H9 (cell line): ENCODE results near the gene TEX55. TPM values are rescaled to one million over a fixed set of nuclear protein-coding genes. Genes with fewer than 3 reads are reported as not detected.

ENCODE experiments used
- DNase-seq: peaks from one replicate; pipeline ENCODE4 v3.0.0-alpha.2; 2017
- H2AFZ ChIP-seq: one replicate; pipeline ENCODE4 v1.6.1; 2013; ENCODE audit warnings: mild to moderate bottlenecking, low read length, control low read depth, moderate library complexity
- H2AK5ac ChIP-seq: 2 replicates; pipeline ENCODE4 v1.6.1; 2013; ENCODE audit warnings: low read length, control low read depth, mixed read lengths; ENCODE audit not compliant: insufficient read length
- H2BK120ac ChIP-seq: one replicate; pipeline ENCODE4 v1.6.1; 2013; ENCODE audit warnings: low read depth, mild to moderate bottlenecking, low read length, control low read depth, inconsistent platforms; ENCODE audit not compliant: poor library complexity, severe bottlenecking
- H2BK12ac ChIP-seq: 2 replicates; pipeline ENCODE4 v1.6.1; 2013; ENCODE audit warnings: low read length, control low read depth, mixed read lengths, low read depth; ENCODE audit not compliant: insufficient read length
- H2BK15ac ChIP-seq: 2 replicates; pipeline ENCODE4 v1.6.1; 2013; ENCODE audit warnings: low read depth, low read length, control low read depth
- H2BK20ac ChIP-seq: one replicate; pipeline ENCODE4 v1.6.1; 2013; ENCODE audit warnings: low read depth, mild to moderate bottlenecking, low read length, control low read depth, inconsistent platforms; ENCODE audit not compliant: poor library complexity, severe bottlenecking
- H2BK5ac ChIP-seq: 2 replicates; pipeline ENCODE4 v1.6.1; 2013; ENCODE audit warnings: low read length, control low read depth, mixed read lengths; ENCODE audit not compliant: insufficient read length
- H3K14ac ChIP-seq: 2 replicates; pipeline ENCODE4 v1.6.1; 2013; ENCODE audit warnings: low read length, control low read depth; ENCODE audit not compliant: insufficient read depth
- H3K18ac ChIP-seq: 2 replicates; pipeline ENCODE4 v1.6.1; 2013; ENCODE audit warnings: low read depth, mild to moderate bottlenecking, mixed read lengths, low read length, control low read depth; ENCODE audit not compliant: insufficient read length
- H3K23ac ChIP-seq: 2 replicates; pipeline ENCODE4 v1.6.1; 2013; ENCODE audit warnings: low read length, control low read depth, mixed read lengths, low read depth; ENCODE audit not compliant: insufficient read length
- H3K23me2 ChIP-seq: 2 replicates; pipeline ENCODE4 v1.6.1; 2013; ENCODE audit warnings: low read depth, mild to moderate bottlenecking, mixed read lengths, low read length, control low read depth; ENCODE audit not compliant: insufficient read length, poor library complexity, severe bottlenecking
- H3K27ac ChIP-seq: 2 replicates; pipeline ENCODE4 v1.5.1; 2013; ENCODE audit warnings: low read length, control low read depth, mixed read lengths, low read depth; ENCODE audit not compliant: insufficient read length
- H3K27me3 ChIP-seq: 2 replicates; pipeline ENCODE4 v1.6.1; 2013; ENCODE audit warnings: low read length, control low read depth, inconsistent platforms; ENCODE audit not compliant: insufficient read depth
- H3K4ac ChIP-seq: 2 replicates; pipeline ENCODE4 v1.6.1; 2013; ENCODE audit warnings: low read depth, mild to moderate bottlenecking, control low read depth, inconsistent platforms, low read length, moderate library complexity
- H3K4me1 ChIP-seq: 2 replicates; pipeline ENCODE4 v1.6.1; 2013; ENCODE audit warnings: low read length, control low read depth, inconsistent platforms; ENCODE audit not compliant: insufficient read depth
- H3K4me2 ChIP-seq: 2 replicates; pipeline ENCODE4 v1.6.1; 2013; ENCODE audit warnings: low read length, control low read depth, mixed read lengths; ENCODE audit not compliant: insufficient read length, insufficient read depth
- H3K56ac ChIP-seq: 2 replicates; pipeline ENCODE4 v1.6.1; 2013; ENCODE audit warnings: low read depth, mild to moderate bottlenecking, mixed read lengths, low read length, control low read depth; ENCODE audit not compliant: insufficient read length
- H3K79me1 ChIP-seq: 2 replicates; pipeline ENCODE4 v1.6.1; 2013; ENCODE audit warnings: low read depth, mild to moderate bottlenecking, moderate library complexity, low read length, control low read depth, inconsistent platforms; ENCODE audit not compliant: insufficient read depth, poor library complexity, severe bottlenecking
- H3K79me2 ChIP-seq: 2 replicates; pipeline ENCODE4 v1.6.1; 2013; ENCODE audit warnings: low read length, control low read depth, inconsistent platforms; ENCODE audit not compliant: insufficient read depth
- H3K9ac ChIP-seq: 2 replicates; pipeline ENCODE4 v1.6.1; 2013; ENCODE audit warnings: low read length, control low read depth, mixed read lengths; ENCODE audit not compliant: insufficient read length; ENCODE audit errors: extremely low read depth
- H3K9me3 ChIP-seq: one replicate; pipeline ENCODE4 v1.6.1; 2013; ENCODE audit warnings: low read depth, low read length, inconsistent platforms; ENCODE audit not compliant: control insufficient read depth
- H3T11ph ChIP-seq: one replicate; pipeline ENCODE4 v1.6.1; 2013; ENCODE audit warnings: mild to moderate bottlenecking, low read length, control low read depth, inconsistent platforms
- H4K20me1 ChIP-seq: one replicate; pipeline ENCODE4 v1.6.1; 2013; ENCODE audit not compliant: control insufficient read depth, insufficient read length, insufficient read depth
- H4K5ac ChIP-seq: 2 replicates; pipeline ENCODE4 v1.6.1; 2013; ENCODE audit warnings: low read depth, mild to moderate bottlenecking, mixed read lengths, low read length, control low read depth; ENCODE audit not compliant: insufficient read length
- H4K8ac ChIP-seq: replicated peaks from 2 replicates; pipeline ENCODE4 v1.6.1; 2013; ENCODE audit warnings: low read length, control low read depth, mixed read lengths, low read depth; ENCODE audit not compliant: insufficient read length
- H4K91ac ChIP-seq: 2 replicates; pipeline ENCODE4 v1.6.1; 2013; ENCODE audit warnings: low read depth, mild to moderate bottlenecking, moderate library complexity, mixed read lengths, low read length, control low read depth; ENCODE audit not compliant: insufficient read length
- H3K27ac Mint-ChIP-seq, 3 experiments: 2 replicates in 2 of 3; 3 replicates in 1 of 3; pipeline ENCODE4 v1.8.0; 2020 to 2021; ENCODE audit warnings: mixed read lengths in 3 of 3, mild to moderate bottlenecking in 1 of 3, moderate library complexity in 1 of 3
- H3K27me3 Mint-ChIP-seq: 2 replicates; pipeline ENCODE4 v1.8.0; 2021; ENCODE audit warnings: low read depth, mild to moderate bottlenecking, moderate library complexity, mixed read lengths
- H3K36me3 Mint-ChIP-seq, 3 experiments: 2 replicates in 2 of 3; 3 replicates in 1 of 3; pipeline ENCODE4 v1.8.0; 2020 to 2021; ENCODE audit warnings: low read depth in 3 of 3, mixed read lengths in 3 of 3; ENCODE audit not compliant: insufficient read depth in 1 of 3
- H3K4me1 Mint-ChIP-seq, 2 experiments: 2 replicates each; pipeline ENCODE4 v1.8.0; 2020; ENCODE audit warnings: mixed read lengths in 2 of 2
- H3K4me3 Mint-ChIP-seq, 2 experiments: 2 replicates in 1 of 2; 3 replicates in 1 of 2; pipeline ENCODE4 v1.8.0; 2020 to 2021; ENCODE audit warnings: mild to moderate bottlenecking in 2 of 2, mixed read lengths in 2 of 2, moderate library complexity in 1 of 2
- H3K9me3 Mint-ChIP-seq, 2 experiments: 2 replicates in 1 of 2; 3 replicates in 1 of 2; pipeline ENCODE4 v1.8.0; 2020; ENCODE audit warnings: mild to moderate bottlenecking in 2 of 2, mixed read lengths in 2 of 2, moderate library complexity in 1 of 2
- CTCF ChIP-seq: fragments of 200-600 bp; sonication (generic); conservative IDR thresholded peaks from 3 replicates; pipeline ENCODE4 v1.8.0; 2021; ENCODE audit warnings: antibody characterized with exemption, mild to moderate bottlenecking
- total RNA-seq: library from RNA; stranded (reverse); gene quantifications from 2 replicates; pipeline ENCODE4 v1.2.1, GENCODE V29; 2021

The TEX55 gene
- total RNA-seq, 1 experiment from 2014 or later = not detected

DNA sequence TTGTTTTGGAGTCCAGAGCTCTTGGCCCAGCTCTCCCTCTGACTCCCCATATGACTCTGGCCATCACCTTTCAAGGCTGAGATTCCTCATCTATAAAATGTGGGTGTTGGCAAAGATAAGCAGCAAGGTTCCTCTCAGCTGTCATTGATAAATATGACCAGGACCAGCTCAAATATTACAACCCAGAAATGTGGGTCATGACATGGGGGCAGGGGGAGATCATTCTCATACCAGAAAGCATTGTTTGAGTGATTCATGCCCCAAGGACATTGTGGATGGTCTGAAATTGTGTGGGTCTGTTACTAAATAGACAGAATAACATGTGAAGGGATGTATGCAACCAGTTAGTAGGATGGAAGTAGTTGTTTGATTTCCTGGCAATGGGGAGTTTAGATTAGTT, 41.3 kb downstream of the TEX55 start:
- Histone ChIP-seq H2AK5ac (no peak overlapping the region), H3K4me2 (no peak overlapping the region), H3K23ac (no peak overlapping the region), H3K56ac (no peak overlapping the region), H3K9me3 (no peaks in the 10 kb centered on the region), H2BK120ac (no peak overlapping the region), H3K4ac (no peak overlapping the region), H3K27me3 (no peaks in the 10 kb centered on the region), H3K27ac (no peak overlapping the region), H2AFZ (no peak overlapping the region), H3K79me1 (no peaks in the 10 kb centered on the region), H3K23me2 (no peaks in the 10 kb centered on the region), H3K79me2 (no peaks in the 10 kb centered on the region), H2BK5ac (no peak overlapping the region), H2BK15ac (no peak overlapping the region), H4K5ac (no peak overlapping the region), H3K9ac (no peak overlapping the region), H3K18ac (no peak overlapping the region), H3K4me1 (no peaks in the 10 kb centered on the region), H2BK20ac (no peak overlapping the region), H4K20me1 (no peaks in the 10 kb centered on the region), H4K8ac (no peak overlapping the region), H4K91ac (no peak overlapping the region), H3T11ph (no peak overlapping the region), H3K14ac (no peak overlapping the region), H2BK12ac (no peak overlapping the region)
- no peak for TF ChIP-seq CTCF
- no peaks in the 10 kb centered on the region; the same call in 1 of the 2 replicates for H3K27me3 Mint-ChIP-seq
- no peaks in the 10 kb centered on the region for H3K9me3 Mint-ChIP-seq
- no peaks in the 10 kb centered on the region for H3K36me3 Mint-ChIP-seq
- no peak for DNase-seq
- no peak overlapping the region for H3K27ac Mint-ChIP-seq
- H3K4me1 Mint-ChIP-seq = peaks cover 0 to 4% of the 10 kb centered on the region in 2 experiments; a peak in 1 of 4 replicates
- H3K4me3 Mint-ChIP-seq = no peak overlapping the region
